ENCODE data around the gene PLEKHN1. TPM values are rescaled to one million over a fixed set of nuclear protein-coding genes. Genes with fewer than 3 reads are reported as not detected.

Gene PLEKHN1
- total RNA-seq, 1 donor from 2014 or later, result 6.8 TPM

DNA sequence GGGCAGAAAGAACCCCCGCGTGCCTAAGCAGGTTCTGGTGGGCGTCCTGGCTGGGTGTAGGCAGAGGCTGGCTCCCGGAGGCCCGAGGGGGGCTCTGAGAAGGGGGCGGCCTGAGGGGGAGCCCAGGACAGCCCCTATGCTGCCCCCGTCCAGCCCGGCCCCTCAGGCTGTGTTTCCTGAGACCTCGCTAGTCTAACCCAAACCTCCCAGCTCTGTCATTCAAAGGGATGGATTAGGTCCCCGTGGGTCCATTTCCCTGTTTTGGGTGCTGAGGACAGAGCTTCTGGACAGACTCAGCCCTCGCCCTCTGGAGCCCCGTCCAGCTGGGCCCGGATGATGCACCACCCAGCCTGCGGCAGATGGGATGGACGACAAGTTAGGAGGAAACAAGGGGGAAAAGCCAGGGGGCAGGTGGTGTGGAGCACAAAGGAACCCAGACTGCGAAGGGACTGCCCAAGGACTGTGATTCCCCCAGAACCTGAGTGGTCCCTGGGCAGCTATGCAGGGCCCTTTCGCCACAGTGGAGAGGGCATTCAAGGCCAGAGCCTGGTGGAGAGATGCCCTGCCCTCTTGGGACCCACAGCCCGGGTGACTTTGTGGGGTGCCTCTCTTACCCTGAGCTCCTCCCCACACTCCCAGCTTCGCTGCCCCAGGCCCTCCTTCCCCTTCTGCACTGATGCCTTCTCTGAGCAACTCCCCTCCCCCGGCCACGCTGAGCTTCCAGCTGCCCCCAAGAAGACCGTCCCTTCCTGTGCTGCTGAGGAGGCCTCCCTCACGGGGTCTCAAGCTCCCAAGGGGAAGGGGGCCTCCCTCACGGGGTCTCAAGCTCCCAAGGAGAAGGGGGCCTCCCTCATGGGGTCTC is 30.8 kb downstream of the PLEKHN1 start:
- no peak overlapping the region for H3K4me3 ChIP-seq (ENCODE audit: low read depth, low read length)
- TF ChIP-seq, protein P1, sequence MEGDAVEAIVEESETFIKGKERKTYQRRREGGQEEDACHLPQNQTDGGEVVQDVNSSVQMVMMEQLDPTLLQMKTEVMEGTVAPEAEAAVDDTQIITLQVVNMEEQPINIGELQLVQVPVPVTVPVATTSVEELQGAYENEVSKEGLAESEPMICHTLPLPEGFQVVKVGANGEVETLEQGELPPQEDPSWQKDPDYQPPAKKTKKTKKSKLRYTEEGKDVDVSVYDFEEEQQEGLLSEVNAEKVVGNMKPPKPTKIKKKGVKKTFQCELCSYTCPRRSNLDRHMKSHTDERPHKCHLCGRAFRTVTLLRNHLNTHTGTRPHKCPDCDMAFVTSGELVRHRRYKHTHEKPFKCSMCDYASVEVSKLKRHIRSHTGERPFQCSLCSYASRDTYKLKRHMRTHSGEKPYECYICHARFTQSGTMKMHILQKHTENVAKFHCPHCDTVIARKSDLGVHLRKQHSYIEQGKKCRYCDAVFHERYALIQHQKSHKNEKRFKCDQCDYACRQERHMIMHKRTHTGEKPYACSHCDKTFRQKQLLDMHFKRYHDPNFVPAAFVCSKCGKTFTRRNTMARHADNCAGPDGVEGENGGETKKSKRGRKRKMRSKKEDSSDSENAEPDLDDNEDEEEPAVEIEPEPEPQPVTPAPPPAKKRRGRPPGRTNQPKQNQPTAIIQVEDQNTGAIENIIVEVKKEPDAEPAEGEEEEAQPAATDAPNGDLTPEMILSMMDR (conservative IDR thresholded peaks at IDR 0.05; ENCODE audit: low read depth, low read length), result no peak
- no peak for DNase-seq (ENCODE audit: low read depth)

DNA sequence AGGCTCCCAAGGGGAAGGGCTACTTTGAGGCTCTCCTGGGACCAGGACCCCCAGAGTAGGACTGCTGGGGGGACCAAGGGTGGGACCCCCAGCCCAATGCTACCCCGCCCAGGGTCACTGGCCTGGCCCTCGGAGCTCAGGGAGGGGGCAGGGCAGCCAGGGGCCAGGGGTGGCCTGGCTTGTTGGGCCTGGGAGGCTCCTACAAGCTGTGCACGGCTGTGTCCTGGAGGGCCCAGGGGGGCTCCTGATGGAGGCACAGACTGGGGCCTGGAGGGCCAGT is 31.4 kb downstream of the PLEKHN1 start:
- TF ChIP-seq, protein P1 (conservative IDR thresholded peaks at IDR 0.05; ENCODE audit: low read depth, low read length), result no peak
- DNase-seq (ENCODE audit: low read depth), result no peak
- H3K4me3 ChIP-seq (ENCODE audit: low read depth, low read length), result no peak overlapping the region

DNA sequence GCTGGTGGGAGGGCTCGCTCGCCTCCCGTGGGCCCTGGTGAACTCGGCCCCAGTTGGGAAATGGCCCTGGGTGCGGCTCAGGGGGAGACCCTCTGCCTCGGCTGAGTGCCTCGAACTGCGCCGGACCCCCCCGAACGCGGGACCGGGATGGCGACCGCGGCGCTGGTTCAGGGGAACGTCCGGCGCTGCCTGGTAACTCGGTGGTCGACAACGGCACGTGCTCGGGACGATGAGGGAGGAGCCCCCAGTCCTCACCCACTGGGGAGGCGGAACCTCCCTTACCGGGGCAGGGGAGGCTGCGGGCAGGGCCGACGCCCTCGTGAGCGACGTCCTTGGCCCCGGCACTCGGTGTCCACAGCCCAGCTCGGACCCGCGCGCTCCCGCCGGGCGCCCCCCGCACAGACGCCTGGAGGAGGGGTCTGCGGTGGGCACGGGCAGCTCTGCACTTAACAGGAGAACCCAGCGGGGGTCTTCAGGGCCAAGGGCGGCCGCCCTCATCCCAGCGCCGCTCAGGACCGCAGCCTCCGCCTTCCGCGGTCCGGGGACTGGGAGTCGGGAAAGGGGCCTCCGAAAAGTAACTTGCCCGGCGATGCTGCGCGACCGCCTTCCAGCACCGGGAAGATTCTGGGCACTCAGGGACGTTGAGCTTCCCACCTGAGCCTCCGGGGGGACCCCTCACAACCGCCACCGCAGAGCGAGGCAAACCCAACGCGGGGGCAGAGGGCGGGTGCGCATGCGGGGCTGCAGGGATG is 31.9 kb downstream of the PLEKHN1 start:
- peak overlapping the region; percentile 80 for H3K4me3 ChIP-seq (ENCODE audit: low read depth, low read length)
- DNase-seq (ENCODE audit: low read depth), result no peak
- TF ChIP-seq, protein P1 (conservative IDR thresholded peaks at IDR 0.05; ENCODE audit: low read depth, low read length), result no peak

DNA sequence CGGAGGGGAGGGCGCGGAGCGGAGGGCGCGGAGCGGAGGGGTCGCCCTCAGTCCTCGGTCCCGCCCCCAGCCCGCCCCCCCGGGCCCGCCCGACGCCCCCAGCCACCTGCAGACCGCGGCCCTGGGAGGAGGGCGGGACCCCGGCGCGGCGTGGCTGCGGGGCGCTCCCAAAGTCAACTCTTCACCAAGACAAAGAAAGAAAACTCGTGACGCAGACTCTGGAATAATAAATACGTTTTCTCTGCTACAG is 32.4 kb downstream of the PLEKHN1 start:
- TF ChIP-seq, protein P1 (conservative IDR thresholded peaks at IDR 0.05; ENCODE audit: low read depth, low read length), result no peak
- peak overlapping the region; percentile 80 for H3K4me3 ChIP-seq (ENCODE audit: low read depth, low read length)
- DNase-seq (ENCODE audit: low read depth), result no peak

DNA sequence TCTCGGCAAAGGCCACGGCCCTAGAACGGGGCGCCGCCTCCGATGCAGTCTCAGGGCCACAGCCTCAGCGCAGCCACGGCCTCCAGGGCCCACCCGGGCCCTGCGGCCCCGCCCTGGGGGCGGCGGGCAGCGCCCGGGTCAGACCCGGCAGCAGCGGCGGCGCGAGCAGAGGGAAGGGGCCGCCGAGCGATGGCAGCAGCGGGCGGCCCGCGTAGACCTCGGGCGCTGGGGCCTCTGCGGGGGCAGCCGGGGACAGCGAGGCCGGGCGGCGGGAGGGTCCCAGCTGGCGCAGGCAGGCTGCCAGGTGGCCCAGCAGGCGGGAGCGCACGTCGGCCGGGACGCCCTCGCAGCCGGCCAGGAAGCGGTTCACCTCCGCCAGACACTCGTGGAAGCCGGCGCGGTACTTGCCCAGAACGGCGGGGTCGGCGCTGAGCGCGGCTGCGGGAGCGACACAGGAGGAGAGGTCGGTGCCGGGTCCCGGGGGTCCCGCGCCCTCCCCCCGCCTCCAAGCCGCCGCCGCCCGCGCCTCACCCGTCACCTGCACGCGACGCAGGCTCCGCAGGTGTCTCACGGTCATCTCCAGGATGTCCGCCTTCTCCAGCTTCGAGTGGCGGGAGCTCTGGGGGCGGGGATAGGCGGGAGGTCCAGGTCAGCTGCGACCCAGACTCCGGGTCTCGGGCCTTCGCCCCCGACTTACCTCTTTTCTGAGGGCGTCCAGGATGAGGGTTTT is 32.9 kb downstream of the PLEKHN1 start:
- no peak for DNase-seq (ENCODE audit: low read depth)
- TF ChIP-seq, protein P1 (conservative IDR thresholded peaks at IDR 0.05; ENCODE audit: low read depth, low read length), result no peak
- peak overlapping the region; percentile 80 for H3K4me3 ChIP-seq (ENCODE audit: low read depth, low read length)

DNA sequence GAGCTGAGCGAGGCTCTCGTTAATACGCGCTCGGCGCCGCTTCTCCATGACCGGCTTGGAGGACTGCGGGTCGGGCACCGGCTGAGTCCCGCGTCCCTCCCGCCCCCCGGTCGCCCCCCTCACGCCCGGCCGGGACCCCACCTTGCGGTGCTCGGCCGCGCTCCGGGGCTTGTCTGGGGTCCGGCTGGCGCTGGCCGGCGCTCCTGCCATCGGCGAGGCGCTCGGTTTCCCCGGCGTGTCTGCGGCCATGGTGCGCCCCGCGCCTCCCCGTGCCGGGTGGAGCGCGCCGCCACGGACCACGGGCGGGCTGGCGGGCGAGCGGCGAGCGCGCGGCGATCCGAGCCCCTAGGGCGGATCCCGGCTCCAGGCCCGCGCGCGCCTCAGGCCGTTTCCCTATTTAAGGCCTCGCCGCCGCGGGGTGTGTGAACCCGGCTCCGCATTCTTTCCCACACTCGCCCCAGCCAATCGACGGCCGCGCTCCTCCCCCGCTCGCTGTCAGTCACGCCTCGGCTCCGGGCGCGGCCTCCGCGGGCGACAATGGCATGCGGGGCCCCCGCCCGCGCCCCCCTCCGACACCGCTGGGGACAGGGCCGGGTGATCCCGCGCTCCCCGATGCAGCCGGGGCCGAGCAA is 33.6 kb downstream of the PLEKHN1 start, which contains the start of gene HES4:
HES4 (minus strand) TSS at position 373 of the 632 bp plus-strand sequence; CDS start at position 249, 124 bp downstream.
- DNase-seq (ENCODE audit: low read depth), result no peak
- peak within 1 kb of the TSS; percentile 80 for H3K4me3 ChIP-seq (ENCODE audit: low read depth, low read length)
- TF ChIP-seq, protein P1 (conservative IDR thresholded peaks at IDR 0.05; ENCODE audit: low read depth, low read length), result no peak
